ENCODE results near the gene NAALADL2. TPM values are rescaled to one million over a fixed set of nuclear protein-coding genes. Genes with fewer than 3 reads are reported as not detected.

The NAALADL2 gene
- total and polyA plus RNA-seq, 2 donors (not counting 1 experiment from before 2014, with no cell fraction given): 8.8 to 11.6 TPM

- Histone ChIP-seq H3K27ac (ENCODE audit: insufficient read depth, low read length) (no peak overlapping the region), H3K4me3 (replicated peaks in 1 of 4; ENCODE audit: control extremely low read depth in 1 of 4, insufficient read depth in 1 of 4, low read depth in 3 of 4, low read length in 4 of 4) (no peak overlapping the region), H4K20me1 (ENCODE audit: control insufficient read depth, extremely low read depth, insufficient read depth, low read length) (no peaks in the 10 kb centered on the region), H3K4me2 (ENCODE audit: extremely low read depth, insufficient read depth, low read length) (no peak overlapping the region), H3K4me1 (ENCODE audit: control insufficient read depth, extremely low read depth, insufficient read depth, low read length) (no peaks in the 10 kb centered on the region), H3K9ac (ENCODE audit: insufficient read depth, low read length) (no peak overlapping the region), H3K36me3 (ENCODE audit: control insufficient read depth, insufficient read depth, low read length) (no peaks in the 10 kb centered on the region), H3K79me2 (ENCODE audit: control insufficient read depth, insufficient read depth, low read length) (no peaks in the 10 kb centered on the region), H3K9me3 (ENCODE audit: control insufficient read depth, insufficient read depth, low read depth, low read length) (no peaks in the 10 kb centered on the region), H2AFZ (ENCODE audit: low read length) (no peak overlapping the region), H3K27me3 (ENCODE audit: control insufficient read depth, insufficient read depth, low read length) (no peaks in the 10 kb centered on the region)
- no peak for DNase-seq (ENCODE audit: low read depth in 2 of 2)
- TF ChIP-seq EZH2 (IDR thresholded peaks at IDR 0.05; ENCODE audit: low read length, missing control alignments): no peak
- TF ChIP-seq CTCF (conservative IDR thresholded peaks at IDR 0.05 in 1 of 2, IDR thresholded peaks at IDR 0.05 in 1 of 2; ENCODE audit: low read depth in 1 of 2, low read length in 2 of 2): no peak
These were observed 904.8 kb downstream of the NAALADL2 start for GRCh38 chr3:175763948-175764347.

GRCh38 chr3:175764722-175765121 lies 905.6 kb downstream of the NAALADL2 start:
- no peaks in the 10 kb centered on the region for H3K36me3 ChIP-seq (ENCODE audit: control insufficient read depth, insufficient read depth, low read length)
- H3K27me3 ChIP-seq (ENCODE audit: control insufficient read depth, insufficient read depth, low read length): no peaks in the 10 kb centered on the region
- TF ChIP-seq CTCF (conservative IDR thresholded peaks at IDR 0.05 in 1 of 2, IDR thresholded peaks at IDR 0.05 in 1 of 2; ENCODE audit: low read depth in 1 of 2, low read length in 2 of 2): no peak
- no peak for TF ChIP-seq EZH2 (IDR thresholded peaks at IDR 0.05; ENCODE audit: low read length, missing control alignments)
- H4K20me1 ChIP-seq (ENCODE audit: control insufficient read depth, extremely low read depth, insufficient read depth, low read length): no peaks in the 10 kb centered on the region
- no peak overlapping the region for H3K4me3 ChIP-seq (replicated peaks in 1 of 4; ENCODE audit: control extremely low read depth in 1 of 4, insufficient read depth in 1 of 4, low read depth in 3 of 4, low read length in 4 of 4)
- H3K79me2 ChIP-seq (ENCODE audit: control insufficient read depth, insufficient read depth, low read length): no peaks in the 10 kb centered on the region
- H3K9me3 ChIP-seq (ENCODE audit: control insufficient read depth, insufficient read depth, low read depth, low read length): no peaks in the 10 kb centered on the region
- no peak overlapping the region for H2AFZ ChIP-seq (ENCODE audit: low read length)
- no peak overlapping the region for H3K27ac ChIP-seq (ENCODE audit: insufficient read depth, low read length)
- no peak overlapping the region for H3K4me2 ChIP-seq (ENCODE audit: extremely low read depth, insufficient read depth, low read length)
- no peak overlapping the region for H3K9ac ChIP-seq (ENCODE audit: insufficient read depth, low read length)
- no peaks in the 10 kb centered on the region for H3K4me1 ChIP-seq (ENCODE audit: control insufficient read depth, extremely low read depth, insufficient read depth, low read length)
- no peak for DNase-seq (ENCODE audit: low read depth in 2 of 2)

GRCh38 chr3:175770426-175770825 lies 911.3 kb downstream of the NAALADL2 start:
- Histone ChIP-seq H3K36me3 (ENCODE audit: control insufficient read depth, insufficient read depth, low read length) (no peaks in the 10 kb centered on the region), H3K79me2 (ENCODE audit: control insufficient read depth, insufficient read depth, low read length) (no peaks in the 10 kb centered on the region), H3K9me3 (ENCODE audit: control insufficient read depth, insufficient read depth, low read depth, low read length) (no peaks in the 10 kb centered on the region), H3K4me1 (ENCODE audit: control insufficient read depth, extremely low read depth, insufficient read depth, low read length) (no peaks in the 10 kb centered on the region), H4K20me1 (ENCODE audit: control insufficient read depth, extremely low read depth, insufficient read depth, low read length) (no peaks in the 10 kb centered on the region), H3K27me3 (ENCODE audit: control insufficient read depth, insufficient read depth, low read length) (no peaks in the 10 kb centered on the region), H3K9ac (ENCODE audit: insufficient read depth, low read length) (no peak overlapping the region), H3K4me2 (ENCODE audit: extremely low read depth, insufficient read depth, low read length) (no peak overlapping the region), H3K4me3 (replicated peaks in 1 of 4; ENCODE audit: control extremely low read depth in 1 of 4, insufficient read depth in 1 of 4, low read depth in 3 of 4, low read length in 4 of 4) (no peak overlapping the region), H2AFZ (ENCODE audit: low read length) (no peak overlapping the region), H3K27ac (ENCODE audit: insufficient read depth, low read length) (no peak overlapping the region)
- TF ChIP-seq EZH2 (IDR thresholded peaks at IDR 0.05; ENCODE audit: low read length, missing control alignments): no peak
- TF ChIP-seq CTCF (conservative IDR thresholded peaks at IDR 0.05 in 1 of 2, IDR thresholded peaks at IDR 0.05 in 1 of 2; ENCODE audit: low read depth in 1 of 2, low read length in 2 of 2): no peak
- DNase-seq (ENCODE audit: low read depth in 2 of 2): no peak
